ENCODE measurements around the gene NGEF. TPM values are rescaled to one million over a fixed set of nuclear protein-coding genes. Genes with fewer than 3 reads are reported as not detected.
"Not testable (repeated sequence)": the region's sequence is repeated elsewhere in the genome, so short reads cannot be mapped to it uniquely, and the experiment has no call there.

NGEF gene
- total and polyA plus RNA-seq, 9 donors = 0.66 to 4.8 (median 1.9) TPM

DNA sequence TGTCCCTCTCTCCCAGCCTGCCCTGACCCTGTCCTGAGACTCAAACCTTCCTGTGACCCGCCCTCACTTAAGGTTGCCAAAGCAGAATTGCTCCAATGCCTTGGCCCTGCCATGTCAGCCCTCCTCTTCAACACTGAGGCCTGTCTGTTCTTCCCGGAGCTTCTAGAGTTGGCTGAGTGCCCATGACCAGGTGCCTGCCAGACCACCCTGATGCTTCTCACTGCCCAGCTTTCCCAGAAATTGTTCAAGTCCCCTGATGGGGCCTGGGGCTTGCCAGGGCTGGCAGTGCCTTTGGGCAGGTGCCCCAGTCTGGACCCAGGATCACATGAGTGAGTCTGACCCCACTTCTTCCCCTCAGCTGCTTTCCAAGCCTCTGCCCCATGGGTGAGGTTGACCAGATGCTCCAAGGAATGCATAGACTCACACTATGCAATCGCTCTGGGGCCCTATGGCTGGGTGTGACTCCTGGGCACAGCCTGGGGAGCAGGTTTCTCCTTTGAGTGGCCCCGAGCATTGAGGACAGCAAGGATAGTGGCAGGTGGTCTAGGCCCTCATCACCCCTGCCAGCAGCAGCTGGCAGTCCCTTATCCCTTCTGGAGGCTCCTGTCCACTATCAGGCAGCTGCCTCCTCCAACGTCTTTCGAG lies 44.0 kb upstream of the NGEF start:
- no peak for DNase-seq
- Histone ChIP-seq H3K4me3 (ENCODE audit: low read length) (no peak overlapping the region), H3K27ac (ENCODE audit: low read length) (no peak overlapping the region), H3K9me3 (replicated peaks; ENCODE audit: control insufficient read depth, low read depth, low read length) (no peaks in the 10 kb centered on the region), H3K27me3 (ENCODE audit: control insufficient read depth, insufficient read depth, low read length) (peaks cover 2% of the 10 kb centered on the region), H3K4me1 (ENCODE audit: control insufficient read depth, insufficient read depth, low read length) (peaks cover 34% of the 10 kb centered on the region), H3K36me3 (ENCODE audit: control insufficient read depth, insufficient read depth, low read length) (no peaks in the 10 kb centered on the region)
- WGBS (ENCODE audit: insufficient coverage) = 62% methylated on average over 6 of the region's 6 CpGs

DNA sequence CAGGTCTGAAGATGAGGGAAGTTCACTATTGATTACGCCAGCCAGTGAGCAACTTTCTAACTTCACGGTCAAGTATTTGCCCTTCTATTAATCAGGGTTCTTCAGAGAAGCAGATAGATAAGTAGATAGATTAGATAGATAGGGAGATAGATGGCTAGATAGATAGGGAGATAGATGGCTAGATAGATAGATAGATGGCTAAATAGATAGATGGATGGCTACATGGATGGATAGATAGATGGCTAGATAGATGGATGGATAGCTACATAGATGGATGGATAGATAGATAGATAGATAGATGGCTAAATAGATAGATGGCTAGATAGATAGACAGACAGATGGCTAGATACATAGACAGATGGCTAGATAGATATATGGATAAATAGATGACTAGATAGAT lies 42.3 kb upstream of the NGEF start:
- no peak for DNase-seq
- no peaks in the 10 kb centered on the region for H3K36me3 ChIP-seq (ENCODE audit: control insufficient read depth, insufficient read depth, low read length)
- peaks cover 16% of the 10 kb centered on the region for H3K4me1 ChIP-seq (ENCODE audit: control insufficient read depth, insufficient read depth, low read length)
- H3K4me3 ChIP-seq (ENCODE audit: low read length) = no peak overlapping the region
- peaks cover 2% of the 10 kb centered on the region for H3K27me3 ChIP-seq (ENCODE audit: control insufficient read depth, insufficient read depth, low read length)
- no peaks in the 10 kb centered on the region for H3K9me3 ChIP-seq (replicated peaks; ENCODE audit: control insufficient read depth, low read depth, low read length)
- WGBS (ENCODE audit: insufficient coverage) = 100% methylated on average over 1 of the region's 2 CpGs
- no peak overlapping the region for H3K27ac ChIP-seq (ENCODE audit: low read length)

DNA sequence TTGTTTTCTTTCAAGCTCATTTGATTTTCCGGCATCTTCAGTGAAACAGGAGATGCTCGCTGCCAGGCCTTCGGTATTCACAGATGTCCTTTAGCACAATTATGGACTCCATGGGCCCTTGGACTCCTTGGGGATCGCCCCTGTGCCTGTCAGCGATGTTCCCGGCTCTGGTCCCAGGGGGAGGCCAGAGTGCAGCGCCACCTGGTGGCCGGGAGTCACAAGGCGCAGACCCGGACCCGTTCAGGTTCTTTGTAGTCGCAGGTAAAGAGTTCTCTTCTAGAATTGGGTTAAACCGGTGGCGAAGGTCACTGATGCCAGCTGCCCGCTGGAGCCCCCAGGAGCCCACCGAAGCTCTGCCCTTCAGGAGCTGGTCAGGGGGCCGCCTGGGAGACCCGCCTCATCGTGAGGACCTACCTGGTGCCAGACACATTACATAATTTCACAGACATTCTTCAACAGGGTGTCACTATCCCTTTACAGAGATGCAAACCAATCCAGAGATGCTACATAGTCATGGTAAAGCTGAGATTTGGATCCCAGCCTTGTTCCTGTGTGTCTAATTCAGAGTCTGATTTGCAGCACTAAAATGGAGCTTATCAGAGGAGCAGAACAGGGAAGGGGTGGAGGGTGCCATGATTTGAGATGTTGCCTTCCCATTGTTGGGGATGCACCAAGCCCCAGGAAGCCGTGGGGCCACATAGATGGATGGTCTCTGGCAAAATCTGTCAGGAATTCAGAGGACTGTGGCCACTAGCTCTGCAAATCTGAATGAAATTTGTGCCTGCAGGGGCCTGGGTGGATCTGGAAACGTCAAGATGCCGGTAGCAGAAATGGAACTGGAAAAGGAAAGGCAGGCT lies 41.1 kb upstream of the NGEF start:
- H3K4me1 ChIP-seq (ENCODE audit: control insufficient read depth, insufficient read depth, low read length) = peaks cover 10% of the 10 kb centered on the region
- H3K27me3 ChIP-seq (ENCODE audit: control insufficient read depth, insufficient read depth, low read length) = peaks cover 2% of the 10 kb centered on the region
- DNase-seq = no peak
- WGBS (ENCODE audit: insufficient coverage) = 25% methylated on average over 19 of the region's 22 CpGs
- H3K9me3 ChIP-seq (replicated peaks; ENCODE audit: control insufficient read depth, low read depth, low read length) = no peaks in the 10 kb centered on the region
- H3K36me3 ChIP-seq (ENCODE audit: control insufficient read depth, insufficient read depth, low read length) = no peaks in the 10 kb centered on the region
- H3K4me3 ChIP-seq (ENCODE audit: low read length) = no peak overlapping the region
- H3K27ac ChIP-seq (ENCODE audit: low read length) = no peak overlapping the region

DNA sequence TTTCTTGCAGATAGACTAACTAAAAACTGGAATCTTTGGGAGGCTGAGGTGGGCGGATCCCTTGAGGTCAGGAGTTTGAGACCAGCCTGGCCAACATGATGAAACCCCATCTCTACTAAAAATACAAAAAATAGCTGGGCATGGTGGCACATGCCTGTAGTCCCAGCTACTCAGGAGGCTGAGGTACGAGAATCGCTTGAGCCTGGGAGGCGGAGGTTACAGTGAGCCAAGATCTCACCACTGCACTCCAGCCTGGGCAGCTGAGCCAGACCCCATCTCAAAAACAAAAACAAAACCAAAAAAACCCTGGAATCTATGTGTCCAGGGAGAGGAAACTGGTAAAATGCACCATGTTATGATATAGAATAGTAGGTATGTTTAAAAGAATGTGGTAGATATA lies 39.5 kb upstream of the NGEF start:
- peaks cover 13% of the 10 kb centered on the region for H3K4me1 ChIP-seq (ENCODE audit: control insufficient read depth, insufficient read depth, low read length)
- not testable (repeated sequence) for DNase-seq; H3K27me3 ChIP-seq (ENCODE audit: control insufficient read depth, insufficient read depth, low read length); H3K9me3 ChIP-seq (replicated peaks; ENCODE audit: control insufficient read depth, low read depth, low read length); H3K27ac ChIP-seq (ENCODE audit: low read length); H3K36me3 ChIP-seq (ENCODE audit: control insufficient read depth, insufficient read depth, low read length); H3K4me3 ChIP-seq (ENCODE audit: low read length)
- whole genome bisulfite sequencing (ENCODE audit: insufficient coverage) = no CpG with 5 or more reads among the region's 4 CpGs

DNA sequence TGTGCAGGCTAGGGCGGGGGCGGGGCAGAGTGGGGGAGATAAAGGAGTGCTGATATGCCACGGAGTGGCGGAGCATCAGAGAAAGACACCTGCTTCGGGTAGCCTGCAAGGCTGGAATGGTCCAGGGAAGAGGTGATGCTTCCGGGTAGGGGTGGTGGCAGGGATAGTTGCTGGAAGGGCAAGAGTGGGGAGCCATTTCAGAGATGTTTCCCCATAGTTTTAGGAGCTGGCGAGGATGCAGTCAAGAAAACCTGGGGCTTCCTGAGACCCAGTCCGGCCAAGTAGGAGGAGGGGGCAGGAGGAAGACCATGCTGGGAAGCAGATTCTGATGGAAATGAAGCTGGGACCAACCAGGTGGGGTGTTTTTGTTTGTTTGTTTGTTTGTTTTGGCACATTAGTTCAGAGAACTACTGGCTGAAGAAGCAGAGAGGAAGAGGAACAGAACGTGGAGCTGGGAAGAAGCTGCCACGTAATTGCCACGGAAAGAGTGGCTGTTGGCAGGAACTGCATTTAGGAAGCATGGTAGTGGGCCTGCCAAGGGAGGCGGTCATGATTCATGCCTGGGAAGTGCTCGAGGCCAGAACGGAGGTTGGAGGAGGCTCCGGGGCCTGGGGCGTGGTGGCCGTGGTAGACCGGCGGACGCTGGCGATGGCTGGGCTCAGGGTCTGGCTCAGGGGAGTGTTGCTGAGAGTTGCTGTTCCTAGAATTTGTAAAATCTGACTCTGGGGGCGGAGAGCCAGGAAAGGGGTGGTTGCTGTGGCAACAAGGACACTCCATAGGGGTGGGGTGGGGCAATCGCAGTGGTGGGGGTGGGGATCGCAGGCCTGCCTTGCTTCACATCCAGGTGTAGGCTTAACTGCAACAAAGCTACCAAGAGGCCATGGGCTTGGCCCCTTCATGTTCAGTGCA lies 38.4 kb upstream of the NGEF start:
- Histone ChIP-seq H3K4me1 (ENCODE audit: control insufficient read depth, insufficient read depth, low read length) (peaks cover 8% of the 10 kb centered on the region), H3K27ac (ENCODE audit: low read length) (no peak overlapping the region), H3K36me3 (ENCODE audit: control insufficient read depth, insufficient read depth, low read length) (no peaks in the 10 kb centered on the region), H3K9me3 (replicated peaks; ENCODE audit: control insufficient read depth, low read depth, low read length) (no peaks in the 10 kb centered on the region), H3K4me3 (ENCODE audit: low read length) (no peak overlapping the region), H3K27me3 (ENCODE audit: control insufficient read depth, insufficient read depth, low read length) (peaks cover 2% of the 10 kb centered on the region)
- 27% methylated on average over 23 of the region's 24 CpGs for WGBS (ENCODE audit: insufficient coverage)
- peak; percentile 61 for DNase-seq

DNA sequence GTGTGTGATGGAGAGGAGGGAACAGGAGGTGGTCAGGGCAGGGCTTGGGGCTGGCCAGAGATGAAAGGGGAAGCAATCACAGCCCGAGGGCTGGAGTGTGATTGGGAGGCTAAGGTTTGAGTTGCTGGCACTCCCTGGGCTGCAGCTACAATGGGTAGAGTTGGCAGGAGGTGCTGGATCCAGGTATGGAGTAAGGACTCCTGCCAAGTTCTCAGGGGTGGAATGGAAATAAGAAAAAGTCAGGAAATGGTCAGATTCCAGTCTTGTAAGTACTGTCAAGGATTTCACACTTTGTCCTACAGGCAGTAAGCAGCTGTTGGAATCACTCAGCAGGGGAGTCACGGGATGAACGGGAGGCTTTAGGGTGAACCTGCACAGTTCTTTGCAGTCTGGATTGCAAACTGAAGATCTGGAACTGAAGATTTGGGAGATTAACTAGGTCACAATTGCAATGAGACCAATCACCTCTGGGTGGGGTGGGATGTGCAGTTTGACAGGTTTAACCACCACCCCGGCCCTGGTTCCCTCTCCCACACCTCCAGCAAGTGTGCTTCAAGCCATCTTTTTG lies 36.2 kb upstream of the NGEF start:
- peaks cover 8% of the 10 kb centered on the region for H3K4me1 ChIP-seq (ENCODE audit: control insufficient read depth, insufficient read depth, low read length)
- DNase-seq = peak; percentile 52
- H3K9me3 ChIP-seq (replicated peaks; ENCODE audit: control insufficient read depth, low read depth, low read length) = no peaks in the 10 kb centered on the region
- no peak overlapping the region for H3K27ac ChIP-seq (ENCODE audit: low read length)
- 8% methylated on average over 1 of the region's 4 CpGs for WGBS (ENCODE audit: insufficient coverage)
- no peaks in the 10 kb centered on the region for H3K27me3 ChIP-seq (ENCODE audit: control insufficient read depth, insufficient read depth, low read length)
- H3K36me3 ChIP-seq (ENCODE audit: control insufficient read depth, insufficient read depth, low read length) = no peaks in the 10 kb centered on the region
- H3K4me3 ChIP-seq (ENCODE audit: low read length) = no peak overlapping the region

DNA sequence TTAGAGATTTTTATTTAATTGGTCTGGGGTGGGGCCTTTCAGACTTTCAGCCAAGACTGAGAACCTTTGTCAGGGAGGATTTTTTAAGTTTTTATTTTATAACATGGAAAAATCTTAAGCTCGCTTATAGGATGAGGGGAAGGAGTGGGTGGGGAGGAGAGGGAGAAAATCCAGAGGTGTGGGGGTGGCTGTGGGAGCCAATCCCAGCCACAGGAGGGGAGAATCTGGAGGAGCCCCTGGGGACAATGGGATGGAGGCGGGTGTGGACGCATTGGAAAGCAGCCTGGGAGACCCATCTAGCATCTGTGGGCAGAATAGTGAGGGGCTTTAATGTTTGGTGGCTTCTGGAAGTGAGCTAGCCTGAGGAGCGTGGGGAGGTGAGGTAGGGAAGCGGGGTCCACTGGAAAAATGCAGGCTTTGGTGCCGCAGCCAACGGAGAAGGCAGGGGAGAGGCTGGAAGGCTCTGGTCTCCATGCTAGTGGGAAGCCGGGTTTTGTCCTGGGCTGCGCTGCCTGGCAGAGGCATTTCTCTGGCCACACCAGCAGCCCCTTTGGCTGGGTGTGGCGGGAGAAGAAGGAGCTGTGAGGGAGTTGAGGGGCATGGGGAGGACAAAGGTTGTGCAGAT lies 35.6 kb upstream of the NGEF start:
- Histone ChIP-seq H3K4me3 (ENCODE audit: low read length) (no peak overlapping the region), H3K4me1 (ENCODE audit: control insufficient read depth, insufficient read depth, low read length) (peaks cover 8% of the 10 kb centered on the region), H3K27me3 (ENCODE audit: control insufficient read depth, insufficient read depth, low read length) (no peaks in the 10 kb centered on the region), H3K27ac (ENCODE audit: low read length) (no peak overlapping the region), H3K36me3 (ENCODE audit: control insufficient read depth, insufficient read depth, low read length) (no peaks in the 10 kb centered on the region), H3K9me3 (replicated peaks; ENCODE audit: control insufficient read depth, low read depth, low read length) (no peaks in the 10 kb centered on the region)
- 68% methylated on average over 10 of the region's 10 CpGs for WGBS (ENCODE audit: insufficient coverage)
- DNase-seq = no peak

DNA sequence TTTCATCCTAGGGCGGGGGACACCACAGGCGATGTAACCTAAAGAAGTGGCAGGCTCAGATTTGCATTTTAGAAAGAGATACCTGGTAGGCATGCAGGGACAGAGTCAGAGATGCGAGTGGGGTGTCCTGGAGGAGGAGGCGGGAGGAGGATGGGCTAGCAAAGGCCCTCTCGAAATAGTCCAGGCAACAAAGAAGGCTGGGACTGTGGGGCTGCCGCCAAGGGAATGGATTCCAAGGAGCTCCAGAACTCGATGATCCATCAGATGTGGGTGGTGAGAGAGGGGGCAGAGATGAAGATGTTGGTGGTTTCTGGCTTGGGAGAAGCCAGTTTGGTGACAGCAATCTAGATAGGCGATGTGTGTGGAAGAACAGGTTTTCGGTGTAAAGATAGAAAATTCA lies 34.6 kb upstream of the NGEF start:
- Histone ChIP-seq H3K4me3 (ENCODE audit: low read length) (no peak overlapping the region), H3K27me3 (ENCODE audit: control insufficient read depth, insufficient read depth, low read length) (no peaks in the 10 kb centered on the region)
- WGBS (ENCODE audit: insufficient coverage) = 81% methylated on average over 9 of the region's 9 CpGs

DNA sequence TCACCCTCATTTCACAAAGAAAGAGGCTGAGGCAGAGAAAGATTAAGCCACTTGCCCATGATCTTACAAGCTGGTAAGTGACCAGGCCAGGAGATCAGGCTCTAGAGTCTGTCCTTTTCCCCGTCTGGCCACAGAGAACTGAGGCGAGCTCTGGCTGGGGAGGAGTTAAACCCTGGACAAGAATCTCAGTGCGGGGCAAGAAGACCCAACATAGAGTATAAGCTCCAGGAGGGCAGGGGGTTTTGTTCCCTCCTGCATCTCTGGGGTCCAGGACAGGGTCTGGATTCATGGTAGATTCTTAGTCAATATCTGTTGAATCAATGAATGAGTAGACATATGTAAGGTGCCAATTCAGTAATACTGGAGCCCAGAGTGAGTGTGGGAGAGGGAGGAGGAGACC lies 34.1 kb upstream of the NGEF start:
- H3K4me1 ChIP-seq (ENCODE audit: control insufficient read depth, insufficient read depth, low read length) = peaks cover 8% of the 10 kb centered on the region
- no peak overlapping the region for H3K4me3 ChIP-seq (ENCODE audit: low read length)
- no peaks in the 10 kb centered on the region for H3K9me3 ChIP-seq (replicated peaks; ENCODE audit: control insufficient read depth, low read depth, low read length)
- no peaks in the 10 kb centered on the region for H3K36me3 ChIP-seq (ENCODE audit: control insufficient read depth, insufficient read depth, low read length)
- no peak for DNase-seq
- 79% methylated on average over 3 of the region's 3 CpGs for whole genome bisulfite sequencing (ENCODE audit: insufficient coverage)
- no peaks in the 10 kb centered on the region for H3K27me3 ChIP-seq (ENCODE audit: control insufficient read depth, insufficient read depth, low read length)
- no peak overlapping the region for H3K27ac ChIP-seq (ENCODE audit: low read length)

More for the DNA sequence above, 34.6 kb upstream of the NGEF start:
- no peaks in the 10 kb centered on the region for H3K36me3 ChIP-seq (ENCODE audit: control insufficient read depth, insufficient read depth, low read length)
- H3K4me1 ChIP-seq (ENCODE audit: control insufficient read depth, insufficient read depth, low read length) = peaks cover 8% of the 10 kb centered on the region
- H3K27ac ChIP-seq (ENCODE audit: low read length) = no peak overlapping the region
- no peaks in the 10 kb centered on the region for H3K9me3 ChIP-seq (replicated peaks; ENCODE audit: control insufficient read depth, low read depth, low read length)
- DNase-seq = no peak
